SHP77 (cell line): ENCODE measurements around the gene PALLD.

ENCODE experiments used
- DNase-seq, 2 experiments: peaks; one replicate each; lab custom pipeline; 2025; lab: John Stamatoyannopoulos, UW

Gene PALLD

GRCh38 chr4:168854350-168854921, 357.6 kb downstream of the PALLD start:
- no peak for DNase-seq

DNA sequence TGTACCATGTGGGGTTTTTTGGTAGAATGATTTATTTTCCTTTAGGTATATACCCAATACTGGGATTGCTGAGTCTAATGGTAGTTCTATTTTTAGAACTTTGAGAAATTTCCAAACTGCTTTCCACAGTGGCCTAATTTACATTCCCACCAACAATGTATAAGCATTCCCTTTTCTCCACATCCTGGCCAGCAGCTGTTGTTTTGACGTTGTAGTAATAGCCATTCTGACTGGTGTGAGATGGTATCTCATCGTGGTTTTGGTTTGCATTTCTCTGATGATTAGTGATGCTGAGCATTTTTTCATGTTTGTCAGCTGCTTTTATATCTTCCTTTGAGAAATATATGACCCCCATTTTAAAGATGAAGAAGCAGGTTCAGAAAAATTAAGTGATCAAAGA, 359.5 kb downstream of the PALLD start:
- no peak for DNase-seq

- DNase-seq: no peak
These were observed 360.2 kb downstream of the PALLD start for GRCh38 chr4:168857009-168857408.

- no peak for DNase-seq
These were observed 360.9 kb downstream of the PALLD start for GRCh38 chr4:168857546-168858314.

- DNase-seq: no peak
These were observed 362.2 kb downstream of the PALLD start for GRCh38 chr4:168859100-168859499.

DNA sequence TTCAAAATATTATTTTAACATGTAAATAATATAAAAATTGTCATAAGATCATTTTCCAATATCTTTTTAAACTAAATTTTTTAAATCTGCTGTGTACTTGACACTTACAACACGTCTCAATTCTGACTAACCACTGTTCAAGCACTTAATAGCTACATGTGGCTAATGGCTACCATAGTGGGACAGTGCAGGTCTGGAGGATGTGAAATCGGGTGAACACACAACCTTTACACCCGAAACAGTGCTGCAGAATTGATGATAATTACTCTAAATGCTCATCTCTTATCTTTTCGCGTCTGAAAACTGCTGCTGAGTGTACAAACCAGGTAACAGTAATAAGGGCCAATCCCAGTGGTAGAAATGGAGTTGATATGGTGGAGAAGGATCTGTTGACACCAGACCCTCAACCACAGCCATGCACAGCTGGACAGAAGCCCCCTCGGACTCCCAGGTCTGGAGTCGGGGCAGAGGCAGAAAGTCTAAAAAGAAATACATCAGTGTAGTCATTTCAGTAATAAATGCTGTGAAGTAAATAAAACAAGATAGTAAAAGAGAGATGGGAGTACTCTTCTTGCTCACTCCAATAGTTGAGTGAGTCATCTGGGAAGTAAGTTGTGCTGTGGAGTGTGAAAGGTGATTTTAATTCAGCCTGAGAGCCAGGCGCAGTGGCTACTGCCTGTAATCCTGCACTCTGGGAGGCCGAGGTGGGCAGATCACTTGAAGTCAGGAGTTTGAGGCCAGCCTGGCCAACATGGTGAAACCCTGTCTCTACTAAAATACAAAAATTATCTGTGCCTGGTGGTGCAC, 363.2 kb downstream of the PALLD start:
- no peak for DNase-seq

GRCh38 chr4:168860827-168861226, 364.0 kb downstream of the PALLD start:
- DNase-seq: no peak

DNA sequence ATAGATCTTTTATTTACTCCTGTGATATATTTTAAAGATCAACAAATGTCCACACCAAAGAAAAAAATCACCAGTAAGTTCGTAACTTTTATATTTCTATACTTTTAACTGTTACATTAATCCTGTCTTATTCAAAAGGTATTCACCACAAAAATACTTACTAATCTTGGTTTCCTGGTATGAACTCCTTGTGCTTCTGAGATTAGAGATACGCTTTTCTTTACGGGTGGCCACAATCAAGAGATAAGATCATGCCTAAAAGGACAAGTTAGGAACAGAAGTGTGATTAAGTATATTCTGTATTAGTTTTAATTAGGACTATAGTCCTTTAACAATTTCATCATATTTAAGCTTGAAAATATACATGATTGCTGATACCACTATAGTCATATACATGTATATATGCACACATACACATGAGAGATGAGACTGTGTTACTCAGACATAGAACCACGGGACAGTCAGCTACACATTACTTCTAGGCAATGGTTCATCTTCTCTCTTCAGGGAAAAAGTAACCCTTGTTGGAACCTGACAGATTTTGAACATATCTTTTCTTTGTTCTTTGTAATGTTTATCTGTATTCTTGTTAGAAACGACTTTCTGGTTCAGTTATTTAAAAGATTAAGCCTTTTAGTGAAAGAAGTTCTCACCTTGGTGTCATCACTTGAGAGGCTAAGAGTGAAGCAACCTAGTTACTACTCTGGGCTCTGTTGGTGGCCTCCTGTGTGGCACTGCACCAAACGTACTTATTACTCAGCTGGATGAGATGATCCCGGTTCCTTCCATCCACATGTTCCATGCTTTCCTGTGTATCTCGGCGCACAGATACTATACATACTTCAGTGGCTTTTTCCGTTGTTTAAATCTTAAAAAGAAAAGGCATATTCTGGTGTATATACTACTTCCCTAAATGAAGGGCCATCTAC, 367.1 kb downstream of the PALLD start:
- no peak for DNase-seq

- no peak for DNase-seq
These were observed 368.1 kb downstream of the PALLD start for GRCh38 chr4:168864821-168865541.

DNA sequence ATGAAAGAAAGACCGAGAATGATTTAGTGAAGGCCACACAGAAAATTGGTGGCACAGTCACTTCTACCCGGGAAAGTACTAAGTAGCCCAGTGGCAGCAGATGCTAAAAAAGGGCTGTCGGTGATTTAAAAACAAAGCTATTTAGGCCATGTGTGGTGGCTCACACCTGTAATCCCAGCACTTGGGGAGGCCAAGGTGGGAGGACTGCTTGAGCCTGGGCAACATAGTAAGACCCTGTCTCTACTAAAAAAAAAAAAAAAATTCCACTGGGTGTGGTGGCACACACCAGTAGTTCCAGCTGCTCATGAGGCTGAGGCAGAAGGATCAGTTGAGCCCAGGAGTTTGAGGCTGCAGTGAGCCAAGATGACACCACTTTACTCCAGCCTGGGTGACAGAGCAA, 369.0 kb downstream of the PALLD start:
- DNase-seq: no peak

- DNase-seq: no peak
These were observed 369.8 kb downstream of the PALLD start for GRCh38 chr4:168866635-168867034.

DNA sequence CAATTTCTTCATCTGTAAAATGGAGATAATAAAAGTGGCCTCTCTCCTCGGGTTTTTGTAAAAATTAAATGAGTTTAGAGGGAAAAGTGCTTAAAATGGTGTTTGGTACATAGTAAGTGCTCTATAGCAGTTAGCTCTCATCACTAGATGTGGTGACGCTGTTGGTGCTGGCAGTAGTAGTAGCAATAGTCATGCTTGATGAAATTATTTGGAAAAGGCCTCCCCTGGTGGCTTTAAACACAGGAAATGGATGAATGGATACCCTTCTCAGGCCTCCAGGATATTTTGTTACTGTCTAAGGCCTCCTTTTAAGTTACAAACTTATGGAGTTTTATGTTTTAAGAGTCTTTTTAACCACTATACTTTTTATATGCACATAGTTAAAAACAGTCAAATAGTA, 370.3 kb downstream of the PALLD start:
- no peak for DNase-seq

DNA sequence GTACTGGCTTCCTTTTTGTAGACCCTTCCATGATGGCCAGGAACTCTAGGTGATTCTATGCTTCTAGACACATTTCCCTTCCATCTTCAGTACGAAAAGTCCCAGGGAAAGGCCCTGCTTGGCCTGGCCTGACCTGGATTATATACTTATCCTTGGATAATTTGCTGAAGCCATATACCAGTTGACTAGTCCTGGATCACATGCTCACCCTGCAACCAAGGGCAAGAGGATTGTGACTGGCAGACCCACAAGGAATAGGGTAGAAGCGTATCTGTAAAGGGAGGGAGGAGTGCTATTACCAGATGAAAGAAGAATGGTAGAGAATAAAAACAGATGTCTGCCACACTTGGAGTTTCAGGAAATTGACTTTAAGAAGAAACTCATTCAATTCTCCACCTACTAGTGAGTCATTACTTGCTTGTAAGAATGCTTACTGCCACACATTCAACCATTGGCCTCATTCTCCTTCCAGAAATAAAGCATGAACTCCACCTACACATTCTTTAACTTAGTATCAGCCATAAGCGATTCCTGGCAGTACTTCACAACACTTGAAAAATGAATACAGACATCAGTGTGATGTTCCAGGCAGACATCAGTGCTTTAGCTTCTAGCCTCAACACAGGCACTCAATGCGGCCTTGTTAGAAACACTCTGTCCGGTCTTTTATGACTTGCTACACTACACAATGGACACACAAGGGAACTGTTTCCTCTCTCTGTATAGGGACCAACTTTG, 371.4 kb downstream of the PALLD start:
- no peak for DNase-seq

- DNase-seq: no peak
These were observed 371.9 kb downstream of the PALLD start for GRCh38 chr4:168868802-168869201.

DNA sequence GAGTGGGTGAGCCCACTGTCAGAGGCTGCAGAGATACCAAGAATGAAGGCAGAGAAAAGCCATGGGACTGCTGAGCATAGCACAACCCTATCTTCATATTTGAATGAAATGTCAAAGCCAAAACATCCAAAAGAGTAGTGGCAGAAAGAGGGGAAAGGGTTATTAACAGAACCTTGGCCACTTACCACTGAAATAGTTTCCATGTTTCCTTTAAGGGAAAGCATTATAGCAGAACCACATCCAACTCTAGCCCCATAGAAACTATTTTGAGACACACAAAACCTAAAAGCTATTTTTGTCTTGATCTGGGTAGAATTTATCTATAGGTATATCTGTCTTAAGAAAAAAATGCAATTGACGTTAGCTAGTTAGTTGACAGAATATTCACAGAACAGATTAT, 373.2 kb downstream of the PALLD start:
- DNase-seq: no peak

DNA sequence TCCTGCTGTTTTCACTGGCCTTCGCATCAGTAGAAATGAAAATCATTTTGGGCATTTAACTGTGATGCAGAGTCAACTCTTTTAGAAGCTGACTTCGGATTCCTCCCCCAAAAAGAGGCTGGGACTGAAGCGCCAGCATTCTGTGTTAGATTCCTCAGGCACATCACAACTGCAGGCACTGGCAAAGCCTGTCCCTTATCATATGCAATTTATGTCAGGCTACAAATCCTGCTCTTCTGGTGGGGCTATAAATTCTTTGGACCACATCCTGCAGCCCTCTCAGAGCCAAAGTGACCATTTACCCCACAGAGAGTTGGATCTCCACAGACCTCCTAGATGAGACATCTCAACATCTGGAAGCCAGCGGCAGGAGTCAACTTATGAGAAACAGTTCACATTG, 374.8 kb downstream of the PALLD start:
- DNase-seq: no peak

GRCh38 chr4:168874083-168874482, 377.2 kb downstream of the PALLD start:
- DNase-seq: no peak

DNA sequence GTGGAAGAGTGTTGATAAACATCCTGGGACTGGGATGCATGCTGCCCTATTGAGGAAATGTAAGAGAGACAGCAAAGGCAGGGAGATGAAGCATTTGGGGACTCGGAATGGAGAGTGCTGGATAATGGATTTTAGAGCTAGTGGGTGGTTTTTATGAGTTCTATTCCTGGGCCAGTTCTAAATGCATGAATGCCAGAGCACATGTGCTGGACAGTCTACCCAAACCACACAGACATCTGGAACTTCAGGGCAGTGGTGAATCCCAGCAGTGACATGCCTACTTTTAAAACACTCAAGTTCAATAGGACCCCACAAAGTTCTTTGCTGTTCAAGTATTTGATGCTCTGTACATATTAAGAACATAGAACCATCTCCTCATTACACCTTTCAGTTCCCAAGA, 379.3 kb downstream of the PALLD start:
- no peak for DNase-seq

DNA sequence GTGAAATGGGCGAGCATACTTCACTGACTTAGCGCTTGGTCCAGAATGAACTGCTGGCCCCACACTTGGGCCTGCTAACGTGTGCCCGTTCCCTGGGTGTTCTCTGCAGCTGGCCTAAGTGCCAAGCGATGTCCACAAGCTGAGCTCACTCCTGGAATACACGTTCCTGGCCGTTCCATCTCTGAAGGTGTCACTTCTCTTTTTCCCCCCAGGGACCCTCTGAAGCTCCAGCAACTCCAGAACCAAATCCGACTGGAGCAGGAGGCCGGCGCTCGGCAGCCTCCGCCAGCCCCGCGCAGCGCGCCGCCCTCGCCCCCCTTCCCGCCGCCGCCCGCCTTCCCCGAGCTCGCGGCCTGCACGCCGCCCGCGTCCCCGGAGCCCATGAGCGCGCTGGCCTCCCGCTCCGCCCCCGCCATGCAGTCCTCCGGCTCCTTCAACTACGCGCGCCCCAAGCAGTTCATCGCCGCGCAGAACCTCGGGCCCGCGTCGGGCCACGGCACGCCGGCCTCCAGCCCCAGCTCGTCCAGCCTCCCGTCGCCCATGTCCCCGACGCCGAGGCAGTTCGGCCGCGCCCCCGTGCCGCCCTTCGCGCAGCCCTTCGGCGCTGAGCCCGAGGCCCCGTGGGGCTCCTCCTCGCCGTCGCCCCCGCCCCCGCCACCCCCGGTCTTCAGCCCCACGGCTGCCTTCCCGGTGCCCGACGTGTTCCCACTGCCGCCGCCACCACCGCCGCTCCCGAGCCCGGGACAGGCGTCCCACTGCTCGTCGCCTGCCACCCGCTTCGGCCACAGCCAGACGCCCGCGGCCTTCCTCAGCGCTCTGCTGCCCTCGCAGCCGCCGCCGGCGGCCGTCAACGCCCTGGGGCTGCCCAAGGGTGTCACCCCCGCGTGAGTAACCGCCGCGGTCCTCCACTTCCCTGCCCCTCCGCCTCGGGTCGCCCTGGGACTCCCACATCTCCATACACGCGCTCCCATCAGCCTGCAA, 380.9 kb downstream of the PALLD start:
- DNase-seq: no peak
